Measurements from ENCODE around the gene CDKAL1.
"Not testable (repeated sequence)": the region's sequence is repeated elsewhere in the genome, so short reads cannot be mapped to it uniquely, and the experiment has no call there.

CDKAL1 gene

GRCh38 chr6:21180800-21181337, 646.6 kb downstream of the CDKAL1 start:
- DNase-seq (ENCODE audit: low read depth) = no peak

- no peak for DNase-seq (ENCODE audit: low read depth)
Measured at GRCh38 chr6:21181866-21182265, 647.6 kb downstream of the CDKAL1 start.

GRCh38 chr6:21182589-21182988, 648.3 kb downstream of the CDKAL1 start:
- DNase-seq (ENCODE audit: low read depth) = no peak

- no peak for DNase-seq (ENCODE audit: low read depth)
Measured at GRCh38 chr6:21185861-21186478, 651.7 kb downstream of the CDKAL1 start.

DNA sequence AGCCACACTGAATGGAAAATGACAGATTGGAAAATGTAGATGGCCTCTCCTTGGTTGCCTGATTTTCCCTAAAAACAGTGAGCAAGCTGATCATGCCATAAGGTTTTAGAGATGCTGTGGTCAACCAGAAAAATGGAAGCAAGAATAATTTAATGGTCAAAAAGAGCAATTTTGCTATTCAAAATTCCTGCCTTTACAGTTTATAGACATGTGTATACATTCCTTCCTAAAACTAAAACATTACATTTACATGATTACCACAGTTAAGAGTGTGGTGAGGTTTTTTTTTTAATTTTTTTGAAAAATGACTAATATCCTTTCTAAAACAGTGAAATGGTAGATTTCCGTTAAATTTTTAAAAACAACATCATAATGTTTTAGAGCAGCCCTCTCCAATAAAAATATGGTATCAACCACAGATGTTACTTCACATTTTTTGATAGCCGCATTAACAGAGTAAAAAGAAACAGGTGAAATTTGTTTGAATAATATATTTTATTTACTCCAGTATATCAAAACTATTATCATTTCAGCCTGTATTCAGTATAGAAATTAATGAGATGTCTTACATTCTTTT, 652.3 kb downstream of the CDKAL1 start:
- no peak for DNase-seq (ENCODE audit: low read depth)

DNA sequence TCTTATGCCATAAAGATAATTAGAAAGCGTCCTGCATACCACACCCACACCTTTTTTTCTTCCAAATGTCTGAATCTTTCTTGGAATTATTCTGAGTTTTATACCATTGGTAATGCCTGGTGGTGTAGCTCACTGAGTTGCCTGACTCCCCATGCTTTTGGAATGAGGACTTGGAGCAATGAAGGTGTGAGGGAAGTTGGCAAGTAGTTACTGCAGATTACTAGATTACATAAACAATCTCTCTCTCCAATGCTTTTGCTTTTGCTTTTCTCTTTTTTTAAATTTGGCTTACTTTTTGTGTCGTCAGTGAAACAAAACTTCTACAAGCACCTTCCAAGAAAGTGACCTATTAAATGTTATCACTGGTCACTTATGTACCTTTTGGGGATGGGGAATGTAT, 653.2 kb downstream of the CDKAL1 start:
- DNase-seq (ENCODE audit: low read depth) = no peak

GRCh38 chr6:21188505-21189223, 654.4 kb downstream of the CDKAL1 start:
- DNase-seq (ENCODE audit: low read depth) = no peak

DNA sequence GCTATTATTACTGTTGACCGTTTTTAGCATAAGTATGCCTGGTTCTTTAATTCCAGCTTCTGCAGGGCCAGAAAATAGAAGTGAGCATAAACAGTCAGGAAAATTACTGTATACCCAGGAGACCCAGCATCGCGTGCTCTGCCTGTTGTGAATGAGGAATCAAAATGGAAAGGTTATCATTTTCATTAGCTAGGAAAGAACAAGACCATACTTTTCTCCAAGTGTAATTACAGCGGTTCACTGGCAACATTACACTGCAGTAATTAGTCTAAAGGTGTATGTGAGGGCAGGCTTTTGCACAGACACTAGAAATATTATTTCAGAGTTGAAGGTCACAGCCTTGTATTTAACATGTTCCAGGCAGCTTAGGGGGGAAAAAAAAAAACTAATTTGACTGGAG, 655.5 kb downstream of the CDKAL1 start:
- DNase-seq (ENCODE audit: low read depth) = no peak

DNA sequence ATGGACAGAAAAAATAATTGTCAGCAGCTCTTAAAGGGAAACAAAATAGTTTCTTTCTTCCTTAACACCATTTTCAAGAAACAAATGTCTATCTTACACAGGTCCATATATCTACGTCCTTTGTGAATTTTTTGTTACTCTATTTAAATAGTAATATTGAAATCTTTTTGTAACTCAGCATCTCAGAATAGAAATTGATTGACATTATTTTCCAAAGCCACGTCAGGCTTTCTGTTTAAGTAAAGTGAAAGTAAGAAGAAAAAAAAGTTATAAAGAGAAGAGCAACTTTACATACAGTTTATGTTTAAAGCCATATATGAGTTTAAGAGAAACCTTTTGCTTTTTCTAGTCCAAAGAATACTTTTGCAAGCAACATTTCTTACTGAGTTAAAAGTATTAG, 656.4 kb downstream of the CDKAL1 start:
- no peak for DNase-seq (ENCODE audit: low read depth)

DNA sequence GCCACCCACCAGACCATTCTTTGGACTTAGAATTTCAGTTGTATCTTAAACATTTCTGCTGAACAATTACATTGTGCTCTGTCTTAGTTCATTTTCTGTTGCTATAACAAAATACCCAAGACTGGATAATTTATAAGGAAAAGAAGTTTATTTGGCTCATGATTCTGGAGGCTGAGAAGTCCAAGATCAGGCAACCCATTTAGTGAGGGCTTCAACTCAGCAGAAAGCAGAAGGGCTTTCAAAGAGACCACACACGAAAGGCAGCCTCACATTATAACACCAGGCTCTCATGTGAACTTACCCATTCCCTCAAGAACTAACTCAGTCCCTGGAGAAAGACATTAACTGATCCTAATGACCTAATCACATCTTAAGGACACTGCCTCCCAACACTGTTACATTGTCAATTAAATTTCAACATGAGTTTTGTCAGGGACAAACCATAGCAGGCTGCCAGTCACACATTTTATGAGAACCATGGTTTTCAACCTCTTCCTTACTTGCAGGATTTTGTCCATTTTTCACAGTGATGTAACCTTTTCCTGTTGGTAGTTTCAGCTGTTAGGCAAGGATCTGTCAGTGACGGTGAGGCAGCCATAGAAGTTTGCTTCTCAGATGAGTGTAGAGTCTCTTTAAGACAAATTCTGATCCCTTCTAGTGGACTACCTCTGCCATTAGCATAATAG, 659.7 kb downstream of the CDKAL1 start:
- no peak for DNase-seq (ENCODE audit: low read depth)

- DNase-seq (ENCODE audit: low read depth) = not testable (repeated sequence)
Measured at GRCh38 chr6:21195301-21195700, 661.0 kb downstream of the CDKAL1 start.

GRCh38 chr6:21198032-21198640, 663.9 kb downstream of the CDKAL1 start:
- DNase-seq (ENCODE audit: low read depth) = no peak

DNA sequence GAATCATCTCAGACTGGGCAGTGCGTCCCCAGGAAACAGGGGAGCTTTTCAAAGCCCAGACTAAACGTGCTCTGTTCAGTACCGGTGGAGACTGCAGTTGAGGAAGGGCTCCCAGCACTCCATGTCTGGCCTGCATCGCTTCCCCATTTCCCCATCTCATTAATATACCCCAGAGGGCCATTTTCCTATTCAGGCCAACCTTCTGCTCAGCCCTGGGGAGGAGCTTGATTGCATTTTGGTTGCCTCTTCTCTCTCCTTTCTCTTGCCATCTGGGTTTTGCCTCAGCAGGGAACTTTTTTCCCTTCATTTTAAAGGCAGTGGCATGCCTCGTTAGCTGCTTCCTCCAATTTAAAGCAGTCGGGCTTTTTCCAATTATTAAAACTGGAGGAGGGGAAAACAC, 665.0 kb downstream of the CDKAL1 start:
- no peak for DNase-seq (ENCODE audit: low read depth)

- DNase-seq (ENCODE audit: low read depth) = no peak
Measured at GRCh38 chr6:21200134-21200870, 666.0 kb downstream of the CDKAL1 start.

DNA sequence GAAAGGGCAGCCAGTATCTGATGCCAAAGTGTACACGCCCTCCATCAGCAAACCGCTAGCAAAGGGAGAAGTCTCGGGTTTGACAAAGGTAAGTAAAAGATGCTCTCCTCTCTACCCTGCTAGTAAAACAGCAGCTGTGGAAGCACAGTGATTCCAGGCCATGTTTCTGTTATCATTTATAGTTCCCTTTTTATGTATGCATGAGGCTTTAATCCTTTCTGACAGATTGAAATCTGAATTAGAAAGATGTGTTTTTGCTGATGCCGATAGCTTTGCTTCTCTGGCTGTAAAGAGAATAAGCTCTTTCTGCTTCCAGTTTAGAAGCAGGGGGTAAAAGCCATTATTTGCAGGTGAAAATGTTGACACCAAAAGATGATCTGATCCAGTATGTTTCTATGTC, 666.9 kb downstream of the CDKAL1 start:
- DNase-seq (ENCODE audit: low read depth) = no peak

DNA sequence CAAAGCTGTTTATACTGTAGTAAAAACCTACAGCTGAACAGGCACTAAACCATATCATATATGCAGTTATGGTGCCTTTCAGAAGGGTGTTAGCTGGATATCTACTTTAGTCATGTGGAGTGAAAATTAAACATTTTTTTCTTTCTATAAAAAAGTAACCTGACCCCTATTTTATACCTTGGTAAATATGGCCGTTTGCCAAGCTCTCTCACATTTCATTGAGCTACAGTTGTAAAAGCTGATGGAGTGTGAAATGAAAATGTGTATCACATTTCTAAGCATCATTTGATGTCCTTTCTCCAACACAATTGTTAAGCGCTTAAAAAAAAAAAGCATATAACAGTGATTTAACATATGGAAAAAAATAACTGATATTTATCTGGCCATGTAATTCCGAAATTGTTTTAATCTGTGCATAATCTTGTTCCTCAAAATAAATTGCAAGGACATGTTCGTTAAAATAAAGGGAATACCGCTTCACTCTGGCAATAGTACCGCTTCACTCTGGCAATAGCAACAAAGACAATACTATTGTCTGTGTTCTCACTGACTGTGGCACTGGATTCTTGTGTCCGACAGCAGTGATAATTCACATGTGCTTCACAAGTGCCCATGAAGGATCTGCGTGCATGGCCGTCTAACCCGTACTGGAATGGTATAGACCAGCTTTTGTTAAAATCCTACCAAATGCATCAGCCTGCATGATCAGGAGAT, 667.5 kb downstream of the CDKAL1 start:
- DNase-seq (ENCODE audit: low read depth) = no peak

GRCh38 chr6:21202521-21202920, 668.3 kb downstream of the CDKAL1 start:
- DNase-seq (ENCODE audit: low read depth) = no peak

DNA sequence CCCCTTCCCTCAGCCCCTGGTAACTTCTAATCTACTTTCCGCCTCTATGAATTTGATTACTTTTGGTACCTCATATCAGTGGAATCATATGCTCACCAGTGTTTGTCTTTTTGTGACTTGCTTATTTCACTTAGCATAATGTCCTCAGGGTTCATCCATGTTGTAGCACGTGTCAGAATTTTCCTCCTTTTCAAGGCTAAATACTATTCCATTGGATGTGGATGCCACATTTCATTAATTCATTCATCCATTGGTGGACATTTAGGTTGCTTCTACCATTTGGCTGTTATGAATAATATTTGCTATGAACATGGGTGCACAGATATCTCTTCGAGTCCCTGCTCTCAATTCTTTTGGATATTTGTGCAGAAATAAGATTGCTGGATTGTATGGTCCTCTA, 670.7 kb downstream of the CDKAL1 start:
- DNase-seq (ENCODE audit: low read depth) = no peak

GRCh38 chr6:21208081-21208795, 674.0 kb downstream of the CDKAL1 start:
- no peak for DNase-seq (ENCODE audit: low read depth)

DNA sequence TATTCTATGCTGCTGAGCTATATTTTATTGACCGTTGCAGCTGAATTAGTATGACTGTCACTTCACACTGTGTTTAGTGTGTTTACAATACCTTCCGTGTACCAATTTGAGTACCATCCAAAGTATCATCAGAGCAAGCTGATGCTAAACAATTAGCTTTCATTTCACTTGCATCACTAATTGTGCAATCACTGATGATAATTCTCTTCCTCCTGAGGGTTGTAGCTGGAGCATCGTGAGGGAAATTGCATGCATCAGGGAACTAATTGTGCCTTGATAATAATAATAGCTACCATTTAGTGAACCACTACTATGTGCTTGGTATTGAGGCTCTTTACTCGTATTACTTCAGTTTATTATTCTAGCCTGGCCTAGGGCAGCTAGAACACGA, 674.5 kb downstream of the CDKAL1 start:
- DNase-seq (ENCODE audit: low read depth) = no peak
